Measurements from ENCODE around the gene CNOT11. TPM values are rescaled to one million over a fixed set of nuclear protein-coding genes. Genes with fewer than 3 reads are reported as not detected.
"Not testable (repeated sequence)": the region's sequence is repeated elsewhere in the genome, so short reads cannot be mapped to it uniquely, and the experiment has no call there.

Gene CNOT11
- total and polyA plus RNA-seq, 3 donors from 2014 or later, result 43.7 to 81.1 (median 45.7) TPM

DNA sequence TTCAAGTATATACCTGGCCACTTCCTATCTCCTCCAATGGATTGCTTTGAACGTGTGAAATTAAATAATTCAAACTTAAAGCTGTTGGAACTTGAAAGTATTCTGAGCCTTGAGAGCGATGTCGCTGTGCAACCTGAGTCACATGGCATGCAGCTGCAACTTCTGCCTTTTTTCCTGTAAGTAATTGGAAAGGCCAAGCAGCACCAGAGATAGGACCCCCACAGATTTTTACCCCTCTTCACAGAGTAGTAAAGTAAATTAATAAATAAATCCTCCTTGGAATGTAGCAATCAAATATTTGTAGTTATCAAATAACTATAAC, 59.0 kb downstream of the CNOT11 start:
- no peak overlapping the region for H3K4me3 ChIP-seq
- WGBS, 2 donors, result 72 to 76% methylated on average over 3 of the region's 3 CpGs
- TF ChIP-seq, protein P1, sequence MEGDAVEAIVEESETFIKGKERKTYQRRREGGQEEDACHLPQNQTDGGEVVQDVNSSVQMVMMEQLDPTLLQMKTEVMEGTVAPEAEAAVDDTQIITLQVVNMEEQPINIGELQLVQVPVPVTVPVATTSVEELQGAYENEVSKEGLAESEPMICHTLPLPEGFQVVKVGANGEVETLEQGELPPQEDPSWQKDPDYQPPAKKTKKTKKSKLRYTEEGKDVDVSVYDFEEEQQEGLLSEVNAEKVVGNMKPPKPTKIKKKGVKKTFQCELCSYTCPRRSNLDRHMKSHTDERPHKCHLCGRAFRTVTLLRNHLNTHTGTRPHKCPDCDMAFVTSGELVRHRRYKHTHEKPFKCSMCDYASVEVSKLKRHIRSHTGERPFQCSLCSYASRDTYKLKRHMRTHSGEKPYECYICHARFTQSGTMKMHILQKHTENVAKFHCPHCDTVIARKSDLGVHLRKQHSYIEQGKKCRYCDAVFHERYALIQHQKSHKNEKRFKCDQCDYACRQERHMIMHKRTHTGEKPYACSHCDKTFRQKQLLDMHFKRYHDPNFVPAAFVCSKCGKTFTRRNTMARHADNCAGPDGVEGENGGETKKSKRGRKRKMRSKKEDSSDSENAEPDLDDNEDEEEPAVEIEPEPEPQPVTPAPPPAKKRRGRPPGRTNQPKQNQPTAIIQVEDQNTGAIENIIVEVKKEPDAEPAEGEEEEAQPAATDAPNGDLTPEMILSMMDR (IDR thresholded peaks at IDR 0.05), result no peak
- no peak for TF ChIP-seq POLR2A (IDR thresholded peaks at IDR 0.05)
- no peak overlapping the region for H3K27ac ChIP-seq
- intact Hi-C loops (cut with DNase I; ENCODE audit: low total_unique reads), result no loop called here
- no peaks in the 10 kb centered on the region for H3K9me3 ChIP-seq
- H3K36me3 ChIP-seq (ENCODE audit: low read depth, missing control alignments), result no peaks in the 10 kb centered on the region
- DNase-seq, result no peak
- H3K4me1 ChIP-seq, result no peaks in the 10 kb centered on the region
- H3K27me3 ChIP-seq, result no peaks in the 10 kb centered on the region

DNA sequence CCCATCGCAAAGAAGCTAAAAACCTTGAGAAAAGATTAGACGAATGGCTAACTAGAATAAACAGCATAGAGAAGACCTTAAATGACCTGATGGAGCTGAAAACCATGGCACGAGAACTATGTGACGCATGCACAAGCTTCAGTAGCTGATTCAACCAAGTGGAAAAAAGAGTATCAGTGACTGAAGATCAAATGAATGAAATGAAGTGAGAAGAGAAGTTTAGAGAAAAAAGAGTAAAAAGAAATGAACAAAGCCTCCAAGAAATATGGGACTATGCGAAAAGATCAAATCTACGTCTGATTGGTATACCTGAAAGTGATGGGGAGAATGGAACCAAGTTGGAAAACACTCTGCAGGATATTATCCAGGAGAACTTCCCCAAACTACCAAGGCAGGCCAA, 63.9 kb downstream of the CNOT11 start:
- H3K9me3 ChIP-seq; DNase-seq; intact Hi-C loops (cut with DNase I; ENCODE audit: low total_unique reads); H3K4me3 ChIP-seq; H3K36me3 ChIP-seq (ENCODE audit: low read depth, missing control alignments); H3K27ac ChIP-seq; H3K27me3 ChIP-seq; H3K4me1 ChIP-seq: not testable (repeated sequence)
- 87 to 89% methylated on average over 6 of the region's 6 CpGs for WGBS, 2 donors

Small RNA genes within 50 kb of the gene (microRNA-seq; reads per million reads assigned to microRNA genes)
- gene MIR5696 (ENCODE audit: borderline number of aligned reads in 2 of 2, borderline replicate concordance in 1 of 2), result 0 to 1.4 reads per million in 2 donors

Small RNA genes within 50 kb of the gene (small RNA-seq; reads per million reads assigned to genes)
- gene MIR5696, result 0 to 0.37 reads per million in 2 donors
- 781 to 903 reads per million in 2 donors for gene SNORD89

Other genes with a start within 250 kb of the CNOT11 start
- gene TBC1D8, start 101.5 kb upstream of the CNOT11 start, total RNA-seq, result 100 to 1,000 TPM in 1 of 2 donors, 10 to 100 TPM in 1; 90.1 to 125 TPM
- 62.2 TPM for gene TBC1D8, start 101.5 kb upstream of the CNOT11 start, polyA plus RNA-seq (ENCODE audit: insufficient read depth, low read depth, low replicate concordance)
- gene RNF149, start 55.8 kb downstream of the CNOT11 start, total RNA-seq, result 100 to 1,000 TPM in 1 of 2 donors, 10 to 100 TPM in 1; 95.0 to 107 TPM
- 58.0 TPM for gene RNF149, start 55.8 kb downstream of the CNOT11 start, polyA plus RNA-seq (ENCODE audit: insufficient read depth, low read depth, low replicate concordance)
- gene CREG2, start 134.6 kb downstream of the CNOT11 start, total RNA-seq, result under 1 TPM; 0.19 to 0.47 TPM
- gene CREG2, start 134.6 kb downstream of the CNOT11 start, polyA plus RNA-seq (ENCODE audit: insufficient read depth, low read depth, low replicate concordance), result 0.42 TPM
- gene RFX8, start 222.2 kb downstream of the CNOT11 start, total RNA-seq, result 1 to 10 TPM; 1.8 to 2.7 TPM
- gene RFX8, start 222.2 kb downstream of the CNOT11 start, polyA plus RNA-seq (ENCODE audit: insufficient read depth, low read depth, low replicate concordance), result 4.0 TPM

All from testis (tissue), 3 donors.